GM21737 (cell line): Measurements from ENCODE around the gene TRIM27.
"Not testable (repeated sequence)": the region's sequence is repeated elsewhere in the genome, so short reads cannot be mapped to it uniquely, and the experiment has no call there.

Experiments used
- ATAC-seq: cut with Tn5 transposase; IDR thresholded peaks from one replicate; pipeline ENCODE4 v1.9.1; 2021; ENCODE audit warnings: mild to moderate bottlenecking, moderate library complexity; ENCODE audit not compliant: unreplicated experiment

Gene TRIM27

DNA sequence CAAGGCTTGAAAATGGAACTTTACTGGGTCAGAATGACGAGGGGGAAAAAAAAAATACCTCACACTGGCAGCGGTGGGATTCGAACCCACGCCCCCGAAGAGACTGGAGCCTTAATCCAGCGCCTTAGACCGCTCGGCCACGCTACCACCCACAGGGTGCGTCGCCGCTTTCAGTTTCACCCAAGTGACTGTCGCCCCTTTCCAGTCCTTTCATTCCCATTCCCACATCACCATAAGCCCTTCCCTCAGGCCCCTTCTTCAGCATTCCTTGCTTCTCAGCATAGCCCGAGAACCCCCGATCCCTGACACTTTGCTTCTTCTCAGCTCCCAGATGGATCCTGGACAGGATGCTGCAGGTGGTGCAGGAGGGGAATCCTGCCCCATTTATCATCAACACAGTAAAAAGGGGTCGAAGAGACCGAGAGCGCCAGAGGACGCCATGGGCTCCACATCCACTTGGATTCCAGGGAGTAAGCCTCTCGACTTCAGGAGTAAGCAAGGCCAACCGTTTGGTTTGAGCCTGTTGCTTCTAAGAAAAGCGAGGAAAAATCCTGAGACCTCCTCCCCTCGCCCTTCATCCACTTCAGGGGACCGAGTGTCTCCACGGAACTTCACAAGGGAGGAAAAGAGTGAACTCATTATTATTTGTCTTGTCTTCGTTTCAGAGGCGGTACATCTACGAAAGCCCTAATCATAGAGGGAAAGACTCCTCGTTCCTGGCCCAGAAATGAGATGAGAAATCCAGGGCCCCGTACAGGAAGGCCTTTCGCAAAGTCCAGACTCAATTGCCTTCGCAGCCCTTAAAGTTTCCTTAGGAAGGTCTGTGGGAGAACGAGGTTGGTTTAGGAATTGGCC, 20.0 kb upstream of the TRIM27 start:
- no peak for ATAC-seq

GRCh38 chr6:28943223-28943556, 19.4 kb upstream of the TRIM27 start:
- no peak for ATAC-seq

DNA sequence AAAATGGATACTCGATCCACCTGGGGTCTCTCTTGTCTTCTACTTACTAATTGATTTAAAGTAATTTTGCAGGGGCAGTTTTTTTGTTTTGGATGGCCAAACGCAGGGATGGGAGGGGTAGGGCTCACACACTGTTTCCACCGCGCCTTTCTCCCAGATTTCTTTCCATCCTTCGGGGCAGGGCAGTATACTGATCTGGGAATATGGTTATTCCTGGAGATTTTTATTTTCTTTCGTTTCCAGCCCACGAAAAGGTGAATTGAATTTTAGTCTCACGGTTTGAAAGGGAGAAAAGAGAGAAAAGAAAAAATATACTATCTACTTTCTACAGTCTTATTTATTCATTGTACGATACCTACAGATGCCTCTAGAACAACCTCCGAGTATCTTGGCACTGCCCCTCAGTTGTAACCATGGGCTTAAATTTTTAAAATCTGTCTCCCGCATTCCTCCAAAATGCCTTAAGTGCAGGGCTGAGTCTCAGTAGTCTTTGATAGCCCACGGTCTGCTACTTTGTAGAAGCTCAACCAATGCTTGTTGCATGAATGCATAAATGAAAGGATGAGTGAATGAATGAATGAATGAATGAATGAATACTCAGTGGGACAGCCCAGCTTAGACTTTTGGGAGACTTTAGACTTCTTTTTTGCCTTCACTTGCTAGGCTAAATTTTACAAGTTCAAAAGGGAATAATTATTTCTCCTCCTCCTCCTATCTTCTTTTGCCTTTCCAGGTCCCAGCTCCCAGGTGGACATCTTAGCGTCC, 18.1 kb upstream of the TRIM27 start:
- ATAC-seq = no peak

- ATAC-seq = peak; percentile 48
Measured at GRCh38 chr6:28940858-28941683, 17.3 kb upstream of the TRIM27 start.

- peak; percentile 17 for ATAC-seq
Measured at GRCh38 chr6:28940294-28940857, 16.6 kb upstream of the TRIM27 start.

GRCh38 chr6:28933069-28933468, 9.3 kb upstream of the TRIM27 start:
- no peak for ATAC-seq

DNA sequence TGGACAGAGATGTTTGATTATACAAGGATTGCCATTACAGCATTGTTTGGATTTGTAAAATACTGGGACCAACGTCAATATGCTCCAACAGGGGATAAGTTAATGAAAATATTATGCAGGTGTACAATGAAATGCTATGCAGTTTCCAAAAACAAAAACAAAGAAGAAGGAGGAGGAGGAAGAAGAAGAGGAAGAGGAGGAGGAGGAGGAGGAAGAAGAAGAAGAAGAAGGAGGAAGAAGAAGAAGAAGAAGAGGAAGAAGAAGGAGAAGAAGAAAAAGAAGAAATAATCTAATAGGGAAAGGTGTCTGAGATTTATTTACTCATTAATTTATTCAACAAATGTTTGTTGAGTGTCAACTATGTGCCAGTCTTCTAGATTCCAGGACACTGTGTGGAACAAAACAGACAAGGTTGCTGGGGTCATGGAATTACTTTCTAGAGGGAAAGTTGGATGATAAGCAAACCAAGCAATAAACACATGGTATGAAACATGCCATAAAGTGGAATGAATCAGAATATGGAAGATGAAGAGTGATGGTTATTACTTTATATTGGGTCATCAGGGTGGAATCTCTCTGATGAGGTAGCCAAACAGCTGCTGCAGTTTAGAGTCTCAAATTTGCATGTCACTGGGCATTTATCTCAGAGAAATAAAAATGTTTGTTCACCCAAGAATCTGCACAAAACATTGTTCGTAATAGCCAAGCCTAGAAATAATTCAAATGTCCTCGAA, 6.3 kb upstream of the TRIM27 start:
- no peak for ATAC-seq

DNA sequence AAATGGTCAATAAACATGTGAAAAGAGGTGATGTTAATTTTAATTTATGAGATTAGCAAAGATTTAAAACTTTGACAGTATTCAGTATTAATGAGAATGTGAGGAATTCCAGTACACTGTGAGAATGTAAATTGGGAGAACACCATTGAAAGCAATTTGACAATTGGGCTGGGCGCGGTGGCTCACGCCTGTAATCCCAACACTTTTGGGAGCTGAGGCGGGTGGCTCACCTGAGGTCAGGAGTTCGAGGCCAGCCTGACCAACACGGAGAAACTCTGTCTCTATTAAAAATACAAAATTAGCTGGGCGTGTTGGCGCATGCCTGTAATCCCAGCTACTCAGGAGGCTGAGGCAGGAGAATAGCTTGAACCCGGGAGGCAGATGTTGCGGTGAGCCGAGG, 5.6 kb upstream of the TRIM27 start:
- not testable (repeated sequence) for ATAC-seq

DNA sequence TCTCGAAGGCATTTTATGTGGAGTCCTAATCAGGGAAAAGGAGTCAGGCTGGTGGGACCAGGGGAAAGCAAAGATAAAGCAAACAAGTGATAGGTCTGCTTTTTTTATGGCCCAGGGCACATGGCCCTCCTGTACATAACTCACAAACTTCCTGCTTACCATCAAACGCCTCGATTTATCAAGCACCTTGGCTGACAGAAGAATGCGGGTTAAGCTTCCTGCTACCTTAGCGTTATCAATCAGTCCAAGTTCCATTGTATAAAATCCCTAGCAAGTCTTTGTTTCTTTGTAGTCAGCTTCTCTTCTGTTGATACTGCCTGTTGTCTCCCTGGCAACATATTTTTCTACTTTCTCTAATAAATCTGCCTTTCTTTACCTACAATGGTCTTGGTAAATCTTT, 4.1 kb upstream of the TRIM27 start:
- no peak for ATAC-seq

GRCh38 chr6:28922821-28923317, 916 bp downstream of the TRIM27 start:
- peak; percentile 28 for ATAC-seq

DNA sequence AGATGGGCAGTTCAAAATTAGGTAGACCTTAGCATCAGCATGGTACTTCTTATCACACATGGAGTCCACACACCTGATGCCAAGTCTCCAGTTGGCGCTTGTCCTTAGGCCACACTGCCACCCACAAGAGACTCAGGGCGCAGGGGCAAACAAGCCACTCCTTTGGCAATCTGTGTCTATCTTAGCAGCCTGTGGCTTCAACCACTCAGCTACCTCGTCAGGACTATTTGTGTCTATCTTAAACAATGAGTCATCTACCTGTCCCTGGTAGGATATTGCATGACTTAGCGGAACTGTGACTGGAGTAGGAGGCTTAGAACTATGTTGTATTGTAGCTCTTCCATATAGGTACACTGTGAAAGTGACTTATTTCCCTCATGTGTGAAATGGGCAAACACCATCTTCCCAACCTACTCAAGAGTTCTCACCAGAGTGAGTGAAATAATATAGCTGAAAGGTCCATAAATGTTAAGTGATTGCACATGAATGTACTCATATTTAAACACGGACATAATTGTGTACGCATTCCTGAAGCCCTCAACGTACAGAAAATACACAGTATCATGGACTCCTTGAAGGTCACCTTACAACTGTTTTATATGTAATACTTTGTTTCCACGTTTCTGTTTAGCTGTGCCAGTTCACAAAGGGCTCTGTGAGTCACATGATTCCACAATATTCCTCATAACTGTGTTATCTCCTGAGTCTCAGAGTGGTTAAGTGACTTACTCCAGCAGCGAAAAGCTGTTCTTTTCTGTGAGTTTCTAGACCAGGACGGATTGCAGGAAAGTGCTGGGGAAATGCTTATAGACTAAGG, 1.6 kb downstream of the TRIM27 start:
- ATAC-seq = no peak

DNA sequence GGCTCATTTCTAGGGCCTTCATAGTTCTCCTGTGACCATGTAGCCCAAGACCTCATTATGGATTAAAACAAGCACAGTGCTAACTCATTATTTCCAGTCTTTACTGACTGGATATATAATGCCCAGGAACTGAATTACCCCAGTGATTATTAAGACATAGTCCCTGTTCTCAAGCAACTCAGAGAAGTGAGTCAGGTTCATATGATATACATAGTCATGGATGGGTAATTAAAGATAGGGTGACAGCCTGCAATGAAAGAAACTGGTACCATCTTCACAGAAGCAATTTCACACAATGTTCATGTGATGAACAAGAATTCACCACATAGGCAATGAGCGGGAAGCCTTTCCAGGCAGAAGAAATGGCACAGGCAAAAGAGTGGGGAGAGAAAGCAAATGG, 3.5 kb downstream of the TRIM27 start:
- ATAC-seq = no peak

DNA sequence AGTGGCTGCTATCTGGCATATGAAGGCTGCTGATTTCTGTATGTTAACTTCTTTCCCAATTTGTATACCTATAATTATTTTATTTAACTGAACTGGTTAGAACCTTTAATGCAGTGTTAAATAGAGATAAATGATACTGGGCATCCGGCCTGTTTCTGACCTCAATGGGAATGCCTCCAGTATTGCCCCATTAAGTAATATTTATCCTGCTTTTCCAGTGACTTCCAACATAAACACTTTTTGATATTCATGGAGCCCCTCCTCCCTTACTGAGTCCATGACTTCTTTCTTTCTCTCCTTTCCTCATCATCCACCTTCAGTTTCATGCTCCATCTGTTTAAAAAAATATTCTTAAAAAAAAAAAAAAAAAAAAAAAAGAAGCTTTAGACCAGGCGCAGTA, 8.8 kb downstream of the TRIM27 start:
- ATAC-seq = no peak

DNA sequence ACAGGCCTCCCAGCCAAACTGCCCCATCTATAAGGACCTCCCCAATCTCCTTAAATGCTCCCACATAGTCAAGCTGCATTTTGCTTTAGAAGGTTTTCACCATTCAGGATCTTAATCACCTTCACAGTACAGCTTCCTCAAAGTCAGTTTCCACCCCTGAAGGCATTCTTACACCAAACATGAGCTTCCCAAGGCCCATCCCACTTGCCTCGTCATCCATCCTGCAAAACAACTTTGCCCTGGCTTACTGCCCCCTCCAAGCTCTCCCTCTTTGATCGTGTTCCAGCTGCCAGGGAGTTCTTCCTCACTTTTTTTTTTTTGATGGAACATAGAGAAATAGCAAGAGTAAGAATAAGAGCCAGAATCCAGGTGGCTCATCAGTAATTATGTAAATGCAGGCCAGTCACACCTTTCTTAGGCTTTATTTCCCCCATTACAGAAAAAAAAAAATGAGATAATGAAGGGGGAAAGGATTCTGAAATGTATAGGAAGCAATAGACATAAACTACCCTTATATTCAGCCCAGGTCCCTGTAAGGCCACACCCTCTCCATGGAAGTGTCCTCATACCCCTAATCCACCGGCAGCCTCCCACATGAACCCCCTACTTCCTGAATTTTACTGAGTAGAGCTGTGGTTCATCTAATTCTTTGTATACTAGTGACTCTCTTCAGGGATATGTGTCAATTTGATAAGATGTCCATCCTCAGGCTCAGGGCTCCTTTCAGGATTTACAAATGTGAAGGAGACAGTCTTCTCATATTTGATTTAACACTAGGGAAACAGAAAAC, 12.7 kb downstream of the TRIM27 start:
- ATAC-seq = no peak

DNA sequence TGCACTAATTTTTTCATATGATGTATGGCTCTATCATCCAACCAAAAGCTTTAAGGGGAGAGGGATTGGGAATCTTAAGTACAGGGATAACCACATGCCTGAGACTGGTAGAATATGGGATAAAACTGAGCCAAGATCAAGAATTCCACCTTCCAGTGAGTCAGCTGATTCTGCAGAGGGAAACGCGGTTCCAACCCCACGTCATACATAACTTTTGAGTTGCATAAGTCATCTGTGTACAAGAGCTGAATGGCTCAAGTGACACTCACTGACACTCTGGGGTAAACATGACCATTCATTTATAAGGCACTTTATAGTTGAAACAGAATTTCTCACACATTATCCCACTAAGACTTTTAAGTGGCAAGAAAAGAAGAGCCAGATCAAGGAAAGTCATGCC, 16.4 kb downstream of the TRIM27 start:
- ATAC-seq = no peak

- no peak for ATAC-seq
Measured at GRCh38 chr6:28906669-28907068, 17.1 kb downstream of the TRIM27 start.

DNA sequence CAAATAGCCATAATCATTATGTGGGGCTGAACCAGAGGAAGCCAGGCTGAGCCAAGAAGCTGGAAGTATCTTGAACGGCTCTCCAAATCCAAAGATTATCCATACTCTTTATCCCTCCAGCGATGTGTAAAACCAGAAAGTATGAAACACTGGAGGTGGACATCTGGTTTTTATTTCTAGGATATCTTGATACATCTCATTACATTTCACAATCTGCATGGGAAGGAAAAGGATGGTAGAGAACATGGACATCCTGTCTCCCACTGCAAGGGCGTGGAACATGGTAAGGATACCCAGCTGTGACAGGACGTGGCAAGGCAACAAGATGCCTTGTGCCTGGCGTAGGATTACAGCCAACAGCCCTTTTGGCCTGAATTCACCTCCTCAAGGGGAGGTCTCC, 20.1 kb downstream of the TRIM27 start:
- no peak for ATAC-seq

DNA sequence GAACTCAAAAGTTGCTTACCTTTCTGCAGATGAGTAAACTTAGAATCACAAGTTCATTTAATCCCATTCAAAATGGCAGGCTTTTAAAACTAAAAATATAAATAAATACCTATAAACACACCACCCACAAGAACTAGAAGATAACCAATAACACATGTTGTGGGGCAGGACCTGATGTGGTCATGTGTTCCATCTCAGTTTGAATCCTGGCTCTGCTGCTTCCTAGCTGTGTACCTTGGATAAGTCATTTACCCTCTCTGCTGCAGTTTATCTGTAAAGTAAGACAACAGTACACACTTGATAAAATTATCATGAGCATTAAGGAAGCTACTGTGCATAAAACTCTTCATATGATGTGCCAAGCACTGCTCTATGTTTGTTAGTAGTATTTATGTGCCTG, 22.0 kb downstream of the TRIM27 start:
- ATAC-seq = no peak
